ENCODE results near the gene SLC35G2. TPM values are rescaled to one million over a fixed set of nuclear protein-coding genes. Genes with fewer than 3 reads are reported as not detected.

SLC35G2 gene
- total RNA-seq, 1 experiment from 2014 or later, result 6.6 TPM

- H2BK12ac ChIP-seq (ENCODE audit: insufficient read length, low read depth, low read length), result no peak overlapping the region
- H2AFZ ChIP-seq (ENCODE audit: low read length), result no peak overlapping the region
- H2BK20ac ChIP-seq (ENCODE audit: low read depth, low read length, poor library complexity, severe bottlenecking), result no peak overlapping the region
- H3K9me3 Mint-ChIP-seq, result no peaks in the 10 kb centered on the region
- H3K9me3 ChIP-seq (ENCODE audit: control insufficient read depth, low read depth, low read length), result no peaks in the 10 kb centered on the region
- H3T11ph ChIP-seq (ENCODE audit: low read length), result no peak overlapping the region
- no peak overlapping the region for H3K23ac ChIP-seq (ENCODE audit: insufficient read length, low read depth, low read length)
- TF ChIP-seq CTCF (conservative IDR thresholded peaks at IDR 0.05), result no peak
- no peak overlapping the region for H3K4me3 Mint-ChIP-seq
- no peak overlapping the region for H4K8ac ChIP-seq (replicated peaks; ENCODE audit: insufficient read length, low read depth, low read length)
- H4K5ac ChIP-seq (ENCODE audit: insufficient read length, low read depth, low read length), result no peak overlapping the region
- no peaks in the 10 kb centered on the region for H3K27me3 Mint-ChIP-seq (ENCODE audit: low read depth)
- H2BK120ac ChIP-seq (ENCODE audit: low read depth, low read length, poor library complexity, severe bottlenecking), result no peak overlapping the region
- no peaks in the 10 kb centered on the region for H3K23me2 ChIP-seq (ENCODE audit: insufficient read length, low read depth, low read length, poor library complexity, severe bottlenecking)
- no peak overlapping the region for H2BK15ac ChIP-seq (ENCODE audit: low read depth, low read length)
- DNase-seq, result no peak
- peaks cover 12 to 15% of the 10 kb centered on the region in 2 experiments for H3K4me1 Mint-ChIP-seq
- no peaks in the 10 kb centered on the region for H3K36me3 Mint-ChIP-seq (ENCODE audit: insufficient read depth in 1 of 3, low read depth in 3 of 3)
- no peak overlapping the region for H2AK5ac ChIP-seq (ENCODE audit: insufficient read length, low read length)
- no peak overlapping the region for H3K56ac ChIP-seq (ENCODE audit: insufficient read length, low read depth, low read length)
- H4K20me1 ChIP-seq (ENCODE audit: control insufficient read depth, insufficient read depth, insufficient read length), result no peaks in the 10 kb centered on the region
- no peak overlapping the region for H3K4me2 ChIP-seq (ENCODE audit: insufficient read depth, insufficient read length, low read length)
- H3K27ac Mint-ChIP-seq, result no peak overlapping the region
- H3K18ac ChIP-seq (ENCODE audit: insufficient read length, low read depth, low read length), result no peak overlapping the region
- no peak overlapping the region for H4K91ac ChIP-seq (ENCODE audit: insufficient read length, low read depth, low read length)
- H3K27me3 ChIP-seq (ENCODE audit: insufficient read depth, low read length), result no peaks in the 10 kb centered on the region
- no peaks in the 10 kb centered on the region for H3K79me1 ChIP-seq (ENCODE audit: insufficient read depth, low read depth, low read length, poor library complexity, severe bottlenecking)
- H3K14ac ChIP-seq (ENCODE audit: insufficient read depth, low read length), result no peak overlapping the region
- H3K79me2 ChIP-seq (ENCODE audit: insufficient read depth, low read length), result no peaks in the 10 kb centered on the region
- H3K9ac ChIP-seq (ENCODE audit: extremely low read depth, insufficient read length, low read length), result no peak overlapping the region
- no peak overlapping the region for H3K27ac ChIP-seq (ENCODE audit: insufficient read length, low read depth, low read length)
- no CpG with 5 or more reads among the region's 3 CpGs for WGBS (ENCODE audit: extremely low coverage, insufficient read length, low lambda C conversion rate)
- no peak overlapping the region for H3K4ac ChIP-seq (ENCODE audit: low read depth, low read length)
- 0 out of 2 replicates have a peak, but pooled peaks cover 2% of the 10 kb centered on the region for H3K4me1 ChIP-seq (ENCODE audit: insufficient read depth, low read length)
- H2BK5ac ChIP-seq (ENCODE audit: insufficient read length, low read length), result no peak overlapping the region
Measured at GRCh38 chr3:136790786-136791185, 28.1 kb upstream of the SLC35G2 start.

Data from H9 (cell line).